HepG2 (cell line): ENCODE measurements around the gene GMEB2. TPM values are rescaled to one million over a fixed set of nuclear protein-coding genes. Genes with fewer than 3 reads are reported as not detected.

Experiments
- ARNTL ChIP-seq: sonication (generic); formaldehyde crosslinking; IDR thresholded peaks from 2 replicates; pipeline ENCODE4 v1.4.0; 2020; ENCODE audit warnings: mild to moderate bottlenecking, missing genetic modification reagents
- CCDC6 ChIP-seq: sonication (generic); formaldehyde crosslinking; IDR thresholded peaks from 2 replicates; pipeline ENCODE4 v1.8.1; 2022; ENCODE audit warnings: mild to moderate bottlenecking, missing genetic modification reagents, moderate library complexity
- IRF9 ChIP-seq: sonication (generic); formaldehyde crosslinking; IDR thresholded peaks from 2 replicates; pipeline ENCODE4 v1.8.0; 2022; ENCODE audit warnings: missing genetic modification reagents, mild to moderate bottlenecking, borderline replicate concordance
- KDM5A ChIP-seq: fragments of 200-600 bp; sonication (generic); IDR thresholded peaks from 2 replicates; pipeline ENCODE4 v1.7.0; 2018; ENCODE audit warnings: antibody characterized with exemption, mild to moderate bottlenecking, low read length, borderline replicate concordance
- MAFK ChIP-seq, 2 experiments: IDR thresholded peaks in 1 of 2; conservative IDR thresholded peaks in 1 of 2; 2 replicates each; pipeline ENCODE4 v1.6.1; 2011; ENCODE audit warnings: improper control_type of control experiment in 2 of 2, low read length in 2 of 2
- NFKB2 ChIP-seq: sonication (generic); formaldehyde crosslinking; IDR thresholded peaks from 2 replicates; pipeline ENCODE4 v1.4.0; 2020; ENCODE audit warnings: missing genetic modification reagents, borderline replicate concordance
- RXRA ChIP-seq: sonication (generic); formaldehyde crosslinking; IDR thresholded peaks from 2 replicates; pipeline ENCODE4 v1.5.1; 2020; ENCODE audit warnings: missing genetic modification reagents
- SATB2 ChIP-seq: sonication (generic); formaldehyde crosslinking; IDR thresholded peaks from 2 replicates; pipeline ENCODE4 v1.5.0; 2020; ENCODE audit warnings: missing genetic modification reagents
- SRF ChIP-seq: IDR thresholded peaks from 2 replicates; pipeline ENCODE4 v1.6.1; 2011; ENCODE audit warnings: mild to moderate bottlenecking, low read depth, low read length, moderate library complexity
- TFDP1 ChIP-seq: IDR thresholded peaks from 2 replicates; pipeline ENCODE4 v1.6.1; 2016; ENCODE audit warnings: missing compliant biosample characterization, missing genetic modification reagents, borderline replicate concordance
- ZBTB10 ChIP-seq: sonication (generic); formaldehyde crosslinking; IDR thresholded peaks from 2 replicates; pipeline ENCODE4 v1.4.0; 2020; ENCODE audit warnings: missing genetic modification reagents, borderline replicate concordance
- ZBTB38 ChIP-seq: sonication (generic); formaldehyde crosslinking; IDR thresholded peaks from 2 replicates; pipeline ENCODE4 v1.5.1; 2020; ENCODE audit warnings: mild to moderate bottlenecking, missing genetic modification reagents
- ZNF281 ChIP-seq: sonication (generic); formaldehyde crosslinking; IDR thresholded peaks from 2 replicates; pipeline ENCODE4 v1.4.0; 2020; ENCODE audit warnings: missing genetic modification reagents, borderline replicate concordance
- ZNF446 ChIP-seq: sonication (generic); formaldehyde crosslinking; IDR thresholded peaks from 2 replicates; pipeline ENCODE4 v1.5.0; 2020; ENCODE audit warnings: mild to moderate bottlenecking, missing genetic modification reagents
- ZNF570 ChIP-seq: sonication (generic); formaldehyde crosslinking; IDR thresholded peaks from 2 replicates; pipeline ENCODE4 v1.4.0; 2020; ENCODE audit warnings: mild to moderate bottlenecking, missing genetic modification reagents, borderline replicate concordance
- ZNF614 ChIP-seq: IDR thresholded peaks from 2 replicates; pipeline ENCODE4 v1.6.1; 2018; ENCODE audit warnings: missing biosample characterization, missing genetic modification reagents, inconsistent platforms, borderline replicate concordance
- ZNF670 ChIP-seq: sonication (generic); formaldehyde crosslinking; IDR thresholded peaks from 2 replicates; pipeline ENCODE4 v1.8.0; 2022; ENCODE audit warnings: mild to moderate bottlenecking, missing genetic modification reagents, borderline replicate concordance
- ZNF775 ChIP-seq: sonication (generic); formaldehyde crosslinking; IDR thresholded peaks from 2 replicates; pipeline ENCODE4 v1.4.0; 2020; ENCODE audit warnings: missing genetic modification reagents, mild to moderate bottlenecking, moderate library complexity, borderline replicate concordance
- polyA plus RNA-seq, 8 experiments: library from polyadenylated mRNA; depleted of rRNA in 3 of 8; stranded (reverse) in 7 of 8; unstranded in 1 of 8; fragments of >200 nt; fragmentation: Illumina TruSeq in 4 of 8; extraction: Trizol in 4 of 8; gene quantifications; 2 replicates each; pipeline versions ENCODE4 v1.2.1 to v1.2.3, GENCODE V29; 2011 to 2016; ENCODE audit warnings: low read depth in 4 of 8, missing spikeins in 1 of 8, mixed read lengths in 1 of 8; ENCODE audit not compliant: insufficient read depth in 1 of 8
- total RNA-seq, 5 experiments: library from RNA; depleted of rRNA; stranded (reverse); fragments of >200 nt; fragmentation: Illumina TruSeq; extraction: Trizol; gene quantifications; 2 replicates each; pipeline ENCODE4 v1.2.3, GENCODE V29; 2016; ENCODE audit warnings: low read depth in 1 of 5

GMEB2 gene
- total and polyA plus RNA-seq, 2 of the 13 experiments (the other 11 are each of a cell fraction or from before 2014, with no cell fraction given), result 10.6 to 12.4 TPM

- TF ChIP-seq IRF9 (no peak), SATB2 (0 out of 2 replicates have a peak, but pooled peaks have one; percentile 38), RXRA (peak; percentile 2; the same call in 1 of the 2 replicates), SRF (no peak), MAFK (conservative IDR thresholded peaks at IDR 0.05 in 1 of 2, IDR thresholded peaks at IDR 0.05 in 1 of 2; ENCODE audit: low read length in 2 of 2) (no peak), ZNF446 (CRISPR knock-in tag) (0 out of 2 replicates have a peak, but pooled peaks have one; percentile 17), NFKB2 (CRISPR knock-in tag) (no peak), KDM5A (no peak), ARNTL (CRISPR knock-in tag) (no peak), ZNF570 (CRISPR knock-in tag) (no peak), CCDC6 (CRISPR knock-in tag) (0 out of 2 replicates have a peak, but pooled peaks have one; percentile 9), ZNF614 (CRISPR knock-in tag) (no peak), ZNF775 (CRISPR knock-in tag) (no peak), ZBTB38 (CRISPR knock-in tag) (no peak), ZNF670 (CRISPR knock-in tag) (peak; percentile 7; the same call in 1 of the 2 replicates), ZBTB10 (no peak), TFDP1 (CRISPR knock-in tag) (peak; percentile 4; the same call in 1 of the 2 replicates), ZNF281 (peak; percentile 33; the same call in 1 of the 2 replicates)
Observed at GRCh38 chr20:63538204-63539091, 88.5 kb downstream of the GMEB2 start (continued).
